ENCODE measurements around the gene ZNF497. TPM values are rescaled to one million over a fixed set of nuclear protein-coding genes. Genes with fewer than 3 reads are reported as not detected.

ZNF497 gene
- total and polyA plus RNA-seq, 2 of the 8 experiments (the other 6 are each of a cell fraction or from before 2014, with no cell fraction given), result 0.93 to 1.4 TPM

- Histone ChIP-seq H3K23ac (ENCODE audit: insufficient read length) (no peak overlapping the region), H2BK20ac (ENCODE audit: low read length) (no peak overlapping the region), H2BK15ac (ENCODE audit: low read length) (no peak overlapping the region), H2BK120ac (replicated peaks; ENCODE audit: low read depth, low read length) (no peak overlapping the region), H2AFZ (ENCODE audit: low read length) (no peak overlapping the region), H3K18ac (ENCODE audit: extremely low read depth, low read length) (no peak overlapping the region), H3K27ac (ENCODE audit: low read depth, low read length) (no peak overlapping the region), H3K23me2 (ENCODE audit: low read depth, low read length) (peaks cover 12% of the 10 kb centered on the region), H3K4me3 (ENCODE audit: extremely low read depth in 1 of 4, insufficient read depth in 2 of 4, low read depth in 3 of 4, low read length in 4 of 4) (no peak overlapping the region), H4K91ac (replicated peaks; ENCODE audit: insufficient read length, low read length) (no peak overlapping the region), H3K4ac (replicated peaks; ENCODE audit: insufficient read length, low read depth, low read length) (no peak overlapping the region), H3K4me1 (replicated peaks in 1 of 4; ENCODE audit: control insufficient read depth in 3 of 4, insufficient read depth in 4 of 4, low read length in 3 of 4) (peaks cover 0 to 27% (median 17%) of the 10 kb centered on the region in 4 experiments; a peak in 5 of 7 replicates), H2BK5ac (ENCODE audit: low read depth, low read length) (no peak overlapping the region), H3K79me2 (ENCODE audit: control insufficient read depth in 1 of 2, insufficient read depth in 2 of 2, low read length in 2 of 2) (no peaks in the 10 kb centered on the region), H4K5ac (ENCODE audit: insufficient read length, low read depth, low read length) (no peak overlapping the region), H3K79me1 (ENCODE audit: low read depth, low read length) (peaks cover 2% of the 10 kb centered on the region; the same call in 1 of the 2 replicates), H3K9me3 (ENCODE audit: insufficient read depth in 2 of 2, low read depth in 1 of 2, low read length in 1 of 2) (no peaks in the 10 kb centered on the region), H3K4me2 (ENCODE audit: insufficient read depth in 1 of 2, low read depth in 2 of 2, low read length in 2 of 2) (no peak overlapping the region; a peak in 1 of 4 replicates), H2AK5ac (ENCODE audit: low read depth, low read length) (no peak overlapping the region), H3K14ac (ENCODE audit: insufficient read length) (no peak overlapping the region), H3K27me3 (replicated peaks in 1 of 4; ENCODE audit: control insufficient read depth in 3 of 4, extremely low read depth in 1 of 4, insufficient read depth in 3 of 4, low read length in 3 of 4) (peaks cover 3 to 17% (median 11%) of the 10 kb centered on the region in 4 experiments; a peak in 6 of 7 replicates), H4K8ac (ENCODE audit: extremely low read depth, insufficient read depth, low read length) (no peak overlapping the region), H4K20me1 (replicated peaks in 1 of 2; ENCODE audit: control insufficient read depth in 1 of 2, insufficient read depth in 2 of 2, low read length in 2 of 2) (peaks cover 11 to 14% of the 10 kb centered on the region in 2 experiments), H3K36me3 (ENCODE audit: control insufficient read depth in 2 of 4, insufficient read depth in 4 of 4, low read length in 3 of 4) (peaks cover 9 to 24% (median 22%) of the 10 kb centered on the region in 4 experiments), H3K9ac (replicated peaks in 1 of 4; ENCODE audit: extremely low read depth in 1 of 4, low read depth in 3 of 4, low read length in 3 of 4) (no peak overlapping the region), H3K56ac (replicated peaks; ENCODE audit: insufficient read length, low read depth, low read length) (no peak overlapping the region), H2BK12ac (ENCODE audit: low read depth, low read length) (no peak overlapping the region)
- FAIRE-seq (no peak), DNase-seq (ENCODE audit: low read depth in 1 of 2, low spot score in 2 of 2) (no peak)
- WGBS, 2 experiments (ENCODE audit: extremely low coverage in 1 of 2, insufficient coverage in 1 of 2, insufficient read length in 1 of 2, insufficient replicate concordance in 2 of 2, low coverage in 1 of 2, low lambda C conversion rate in 2 of 2, missing lambda C conversion rate in 1 of 2), result 90% methylated on average over 7 of the region's 7 CpGs; no CpG with 5 or more reads in 1 of the 2 experiments
- ChIA-PET CTCF (ENCODE audit: partially characterized antibody) (interaction anchor here (0.6 to 2.8 kb wide), 2 partner anchors 9 to 122 kb away, joined by 3 to 7 read pairs; partner anchors contain the start of gene ZBTB45), POLR2A (ENCODE audit: partially characterized antibody) (interaction anchor here (0.6 to 7.2 kb wide), 9 partner anchors 10 to 122 kb away, joined by 3 to 78 read pairs (median 4); partner anchors contain the start of genes RPS5, ZBTB45, ZNF497 and ZNF584)
- no peak for TF ChIP-seq ATF3 (IDR thresholded peaks at IDR 0.05; ENCODE audit: insufficient read depth, low read depth, low read length)
- TF ChIP-seq EP300 (IDR thresholded peaks at IDR 0.05; ENCODE audit: borderline replicate concordance in 1 of 2, low read depth in 2 of 2, low read length in 2 of 2), result peak in 1 of 2 experiments; percentile 23; a peak in 1 of 3 replicates
- TF ChIP-seq ZNF274 (IDR thresholded peaks at IDR 0.05; ENCODE audit: borderline replicate concordance, extremely low read depth, low read length), result no peak
- peak; percentile 7 for TF ChIP-seq EZH2 (IDR thresholded peaks at IDR 0.05; ENCODE audit: low read depth, low read length, severe bottlenecking)
Observed at GRCh38 chr19:58397533-58398037, 35.0 kb upstream of the ZNF497 start.

All from H1 (cell line).